Astrocyte of the cerebellum (primary cell): Measurements from ENCODE around the gene IGSF21.

Experiments
- DNase-seq: peaks from one replicate; pipeline ENCODE4 v3.0.0-alpha.2; 2011; ENCODE audit warnings: low read depth
- H3K4me3 ChIP-seq: 2 replicates; pipeline ENCODE4 v1.5.1; 2011; ENCODE audit warnings: mild to moderate bottlenecking, low read depth, low read length, moderate library complexity
- CTCF ChIP-seq: IDR thresholded peaks from 2 replicates; pipeline ENCODE4 v1.5.1; 2012; ENCODE audit warnings: low read length, low read depth, moderate library complexity, mild to moderate bottlenecking; ENCODE audit errors: missing control alignments
- in situ Hi-C: cut with HindIII; loops from 2 replicates; pipeline ENCODE4 v1.10.0; 2017; ENCODE audit warnings: low sequenced_read_pairs

The IGSF21 gene

GRCh38 chr1:18107369-18108298, at the start of gene IGSF21:
Gene IGSF21, plus strand, starts transcription at chr1:18107798. Its CDS starts 331 bp downstream, at chr1:18108129.
- H3K4me3 ChIP-seq, result no peak within 1 kb of the TSS
- no peak for DNase-seq
- no peak for TF ChIP-seq CTCF
- in situ Hi-C loops, result no loop called here

GRCh38 chr1:18058206-18058921, 49.2 kb upstream of the IGSF21 start:
- DNase-seq, result no peak
- in situ Hi-C loops, result no loop called here
- H3K4me3 ChIP-seq, result no peak overlapping the region
- no peak for TF ChIP-seq CTCF

- in situ Hi-C loops, result no loop called here
- no peak overlapping the region for H3K4me3 ChIP-seq
- DNase-seq, result no peak
- TF ChIP-seq CTCF, result no peak
Measured at GRCh38 chr1:18058981-18059605, 48.5 kb upstream of the IGSF21 start.

- in situ Hi-C loops, result no loop called here
- H3K4me3 ChIP-seq, result no peak overlapping the region
- no peak for DNase-seq
- TF ChIP-seq CTCF, result no peak
Measured at GRCh38 chr1:18060366-18060765, 47.2 kb upstream of the IGSF21 start.

- no peak for DNase-seq
- no peak overlapping the region for H3K4me3 ChIP-seq
- no peak for TF ChIP-seq CTCF
- in situ Hi-C loops, result no loop called here
Measured at GRCh38 chr1:18062185-18062584, 45.4 kb upstream of the IGSF21 start.

- in situ Hi-C loops, result no loop called here
- TF ChIP-seq CTCF, result no peak
- no peak for DNase-seq
- no peak overlapping the region for H3K4me3 ChIP-seq
Measured at GRCh38 chr1:18064534-18064933, 43.1 kb upstream of the IGSF21 start.
